Keratinocyte (primary cell): ENCODE measurements around the gene RAI1.

Experiments
- EZH2 ChIP-seq: IDR thresholded peaks from one replicate; pipeline ENCODE4 v1.6.1; 2012; ENCODE audit warnings: inconsistent platforms, mild to moderate bottlenecking, low read length, moderate library complexity
- TF ChIP-seq, protein P1 (sequence below), 3 experiments: IDR thresholded peaks in 1 of 3; conservative IDR thresholded peaks in 1 of 3; optimal IDR thresholded peaks in 1 of 3; 2 replicates in 2 of 3; 3 replicates in 1 of 3; pipeline versions ENCODE3 to v1.5.1; 2011; ENCODE audit warnings: low read length in 3 of 3, mild to moderate bottlenecking in 3 of 3, moderate library complexity in 2 of 3, control low read depth in 1 of 3, inconsistent platforms in 1 of 3; ENCODE audit not compliant: insufficient read depth in 2 of 3; ENCODE audit errors: extremely low read depth in 1 of 3

DNA sequence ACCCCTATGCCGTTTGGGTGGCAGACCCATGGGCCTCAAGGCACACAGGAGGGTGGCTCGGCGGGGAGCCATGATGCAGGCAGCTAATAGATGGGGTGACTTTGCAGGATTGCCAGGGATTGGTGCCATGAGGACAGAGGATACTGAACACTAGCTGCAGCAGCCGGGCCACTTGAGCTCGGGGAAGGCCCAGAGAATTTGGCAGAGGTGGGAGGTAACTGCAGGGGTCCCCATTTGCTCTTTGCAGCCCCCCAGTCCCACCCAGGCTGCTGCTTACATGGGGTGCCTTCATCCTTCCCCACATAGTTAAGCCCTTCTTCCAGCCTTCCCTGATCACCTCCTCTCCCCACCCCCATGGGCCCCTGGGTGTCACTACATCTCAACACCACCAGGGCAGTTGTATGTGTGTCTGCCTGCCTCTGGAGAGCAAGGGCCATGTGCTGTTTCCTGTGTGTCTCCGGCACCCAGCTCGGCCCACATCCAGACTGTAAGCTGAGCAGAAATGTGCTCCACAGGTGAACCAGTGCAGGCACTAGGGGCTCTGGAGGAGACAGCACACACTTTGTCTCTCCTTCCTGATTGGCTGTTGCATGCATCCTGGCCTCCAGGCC lies 103.5 kb downstream of the RAI1 start:
- TF ChIP-seq, protein P1, sequence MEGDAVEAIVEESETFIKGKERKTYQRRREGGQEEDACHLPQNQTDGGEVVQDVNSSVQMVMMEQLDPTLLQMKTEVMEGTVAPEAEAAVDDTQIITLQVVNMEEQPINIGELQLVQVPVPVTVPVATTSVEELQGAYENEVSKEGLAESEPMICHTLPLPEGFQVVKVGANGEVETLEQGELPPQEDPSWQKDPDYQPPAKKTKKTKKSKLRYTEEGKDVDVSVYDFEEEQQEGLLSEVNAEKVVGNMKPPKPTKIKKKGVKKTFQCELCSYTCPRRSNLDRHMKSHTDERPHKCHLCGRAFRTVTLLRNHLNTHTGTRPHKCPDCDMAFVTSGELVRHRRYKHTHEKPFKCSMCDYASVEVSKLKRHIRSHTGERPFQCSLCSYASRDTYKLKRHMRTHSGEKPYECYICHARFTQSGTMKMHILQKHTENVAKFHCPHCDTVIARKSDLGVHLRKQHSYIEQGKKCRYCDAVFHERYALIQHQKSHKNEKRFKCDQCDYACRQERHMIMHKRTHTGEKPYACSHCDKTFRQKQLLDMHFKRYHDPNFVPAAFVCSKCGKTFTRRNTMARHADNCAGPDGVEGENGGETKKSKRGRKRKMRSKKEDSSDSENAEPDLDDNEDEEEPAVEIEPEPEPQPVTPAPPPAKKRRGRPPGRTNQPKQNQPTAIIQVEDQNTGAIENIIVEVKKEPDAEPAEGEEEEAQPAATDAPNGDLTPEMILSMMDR (optimal IDR thresholded peaks at IDR 0.05 in 1 of 3, IDR thresholded peaks at IDR 0.05 in 1 of 3, conservative IDR thresholded peaks at IDR 0.05 in 1 of 3; ENCODE audit: extremely low read depth in 1 of 3, insufficient read depth in 2 of 3, low read length in 3 of 3), result peak in 2 of 3 experiments; percentile 39 to 43
- TF ChIP-seq EZH2, result no peak
